HG02981 (cell line): ENCODE data around the gene CRIP1.

ENCODE experiments used
- ATAC-seq: cut with Tn5 transposase; IDR thresholded peaks from one replicate; pipeline ENCODE4 v1.9.1; 2021; ENCODE audit warnings: mild to moderate bottlenecking, moderate library complexity; ENCODE audit not compliant: unreplicated experiment

Gene CRIP1

GRCh38 chr14:105531894-105532623, 45.4 kb downstream of the CRIP1 start:
- ATAC-seq: no peak

GRCh38 chr14:105532735-105533141, 46.1 kb downstream of the CRIP1 start:
- ATAC-seq: no peak

- ATAC-seq: no peak
Observed at GRCh38 chr14:105533391-105533790, 46.7 kb downstream of the CRIP1 start.

GRCh38 chr14:105533811-105534498, 47.3 kb downstream of the CRIP1 start:
- no peak for ATAC-seq

GRCh38 chr14:105534586-105534985, 47.9 kb downstream of the CRIP1 start:
- ATAC-seq: no peak

- ATAC-seq: no peak
Observed at GRCh38 chr14:105536051-105536450, 49.4 kb downstream of the CRIP1 start.

- no peak for ATAC-seq
Observed at GRCh38 chr14:105536691-105537579, 50.2 kb downstream of the CRIP1 start.

- ATAC-seq: no peak
Observed at GRCh38 chr14:105537580-105538474, 51.1 kb downstream of the CRIP1 start.
